LNCAP (cell line): Measurements from ENCODE around the gene SMYD3.

Experiments
- CTCF ChIP-seq: fragments of 450-650 bp; IDR thresholded peaks from 2 replicates; pipeline ENCODE4 v1.5.1; 2017; ENCODE audit warnings: mild to moderate bottlenecking

Gene SMYD3

DNA sequence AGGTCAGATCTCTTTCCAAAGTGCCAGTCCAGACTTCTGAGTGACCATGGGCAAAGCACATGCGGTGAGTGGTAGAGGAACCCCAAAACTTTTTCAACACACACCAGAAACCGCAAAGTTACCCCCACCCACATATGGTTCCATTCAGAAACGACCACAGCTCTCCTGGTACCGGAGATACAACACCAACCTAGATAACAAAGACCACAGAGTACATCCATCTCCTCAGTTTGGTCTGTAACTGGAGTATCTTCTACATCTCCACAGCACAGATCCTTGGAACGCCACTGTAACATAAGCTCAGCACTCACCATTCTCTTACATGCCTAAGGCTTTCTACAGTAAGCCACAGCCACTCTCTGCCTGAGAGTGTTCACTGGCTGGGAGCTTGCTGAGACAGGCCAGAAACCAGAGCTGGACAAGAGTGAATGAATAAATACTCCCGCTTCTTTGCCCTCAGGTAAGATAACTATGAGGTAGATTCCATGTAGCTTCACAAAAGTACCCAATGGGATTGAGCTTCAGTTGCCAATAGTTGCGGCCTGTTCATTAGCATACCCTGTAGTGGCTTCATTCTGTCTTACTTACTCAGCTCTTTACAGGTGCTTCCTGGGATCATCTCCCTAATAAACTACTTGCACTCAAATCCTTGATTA lies 81.8 kb downstream of the SMYD3 start:
- TF ChIP-seq CTCF = no peak

- TF ChIP-seq CTCF = no peak
Observed at GRCh38 chr1:246420300-246420699, 86.8 kb downstream of the SMYD3 start.

GRCh38 chr1:246418565-246419312 lies 88.3 kb downstream of the SMYD3 start:
- TF ChIP-seq CTCF = no peak

GRCh38 chr1:246417813-246418564 lies 89.1 kb downstream of the SMYD3 start:
- TF ChIP-seq CTCF = no peak

- no peak for TF ChIP-seq CTCF
Observed at GRCh38 chr1:246417152-246417812, 89.8 kb downstream of the SMYD3 start.

DNA sequence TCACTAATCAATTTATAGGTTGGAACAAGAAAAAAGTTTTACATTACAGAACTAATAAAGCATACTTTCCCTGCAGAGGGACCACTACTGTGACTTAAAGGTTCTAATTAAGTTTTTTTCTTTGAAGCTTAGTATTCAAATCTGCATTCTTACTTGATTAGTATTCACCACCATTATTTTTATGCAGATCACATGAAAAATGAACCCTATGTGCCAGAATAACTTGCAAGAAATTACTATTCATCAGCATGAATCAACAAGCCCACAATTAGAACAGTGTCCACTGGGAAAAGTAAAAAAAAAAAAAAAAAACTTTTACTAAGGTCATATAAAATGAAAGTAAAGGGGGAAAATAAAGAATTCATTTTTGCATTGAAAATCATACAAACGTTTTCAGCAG lies 90.8 kb downstream of the SMYD3 start:
- TF ChIP-seq CTCF = no peak

DNA sequence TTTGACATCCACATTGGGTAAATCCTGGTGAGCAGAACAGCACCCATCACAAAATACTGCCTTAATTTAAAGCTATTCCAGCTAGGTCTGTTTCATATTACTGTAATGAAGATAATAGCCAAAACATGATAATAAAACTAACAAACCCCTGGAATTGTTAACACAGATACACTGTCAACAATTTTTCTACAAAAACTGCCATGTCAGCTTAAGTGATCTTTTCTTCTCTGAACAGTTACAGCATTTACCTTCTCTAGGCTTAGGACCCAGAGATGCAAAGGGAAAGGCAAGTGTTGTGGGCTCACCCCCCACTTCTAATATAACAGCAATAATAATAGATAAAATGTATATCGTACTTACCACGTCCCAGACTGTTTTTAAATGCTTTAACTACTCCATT lies 92.1 kb downstream of the SMYD3 start:
- no peak for TF ChIP-seq CTCF
